Heart left ventricle (tissue), 16 donors: Measurements from ENCODE around the gene TMEM163. TPM values are rescaled to one million over a fixed set of nuclear protein-coding genes. Genes with fewer than 3 reads are reported as not detected.
"Not testable (repeated sequence)": the region's sequence is repeated elsewhere in the genome, so short reads cannot be mapped to it uniquely, and the experiment has no call there.

Experiments used
- ATAC-seq, 4 donors: fragments of 200-7000 bp; cut with Tn5 transposase; one replicate each; pipeline ENCODE4 v1.9.1; 2020 to 2022; ENCODE audit warnings: moderate library complexity in 4 of 4, mild to moderate bottlenecking in 3 of 4, moderate number of reproducible peaks in 1 of 4
- DNase-seq, 5 donors: peaks; one replicate each; pipeline ENCODE4 v3.0.0-alpha.2; 2020
- H3K27ac ChIP-seq, 12 donors: fragments of 200-600 bp; sonication (generic) in 4 of 12; one replicate each; pipeline versions ENCODE4 v1.5.0 to v1.8.0; 2016 to 2022; ENCODE audit warnings: mild to moderate bottlenecking in 2 of 12
- H3K27me3 ChIP-seq, 9 donors: fragments of 200-600 bp; sonication (generic) in 2 of 9; one replicate each; pipeline versions ENCODE4 v1.5.1 to v1.8.0; 2016 to 2022; ENCODE audit warnings: mild to moderate bottlenecking in 3 of 9
- H3K36me3 ChIP-seq, 9 donors: fragments of 200-600 bp; sonication (generic) in 2 of 9; one replicate each; pipeline versions ENCODE4 v1.5.0 to v1.8.0; 2018 to 2022; ENCODE audit warnings: mild to moderate bottlenecking in 2 of 9
- H3K4me1 ChIP-seq, 12 donors: fragments of 200-600 bp; sonication (generic) in 4 of 12; one replicate each; pipeline versions ENCODE4 v1.5.0 to v1.8.0; 2016 to 2022; ENCODE audit warnings: mild to moderate bottlenecking in 3 of 12
- H3K4me3 ChIP-seq, 12 donors: fragments of 200-600 bp; sonication (generic) in 4 of 12; one replicate each; pipeline versions ENCODE4 v1.5.0 to v1.8.0; 2017 to 2022; ENCODE audit warnings: mild to moderate bottlenecking in 9 of 12, moderate library complexity in 4 of 12
- H3K9me3 ChIP-seq, 12 donors: fragments of 200-600 bp; sonication (generic) in 4 of 12; one replicate each; pipeline versions ENCODE4 v1.5.0 to v1.8.0; 2016 to 2022; ENCODE audit warnings: mild to moderate bottlenecking in 1 of 12
- POLR2A ChIP-seq, 2 donors: fragments of 450-650 bp; IDR thresholded peaks; one replicate each; pipeline ENCODE4 v1.6.1; 2017; ENCODE audit warnings: antibody characterized with exemption in 2 of 2, mild to moderate bottlenecking in 2 of 2, moderate library complexity in 2 of 2
- WGBS, 4 donors: extraction: QIAGEN DNeasy Blood & Tissue Kit in 2 of 4; methylation state at CpG; one replicate each; pipeline versions ENCODE4 v1.1.5 to v1.1.7; 2013 to 2018; 5-methylcytosine and 5-hydroxymethylcytosine counted together
- intact Hi-C, 10 donors: fragments of 100-400 bp; cut with DNase I; formaldehyde crosslinking; loops; one replicate each; pipeline versions ENCODE4 v1.11.1 to v1.14.2; 2022
- polyA plus RNA-seq, 2 donors: library from polyadenylated mRNA; stranded (reverse); fragments of 200-250 nt; gene quantifications; one replicate each; pipeline ENCODE4 v1.2.3, GENCODE V29; 2013
- total RNA-seq, 9 donors: library from RNA; depleted of rRNA in 2 of 9; stranded (reverse); fragments of >200 nt in 2 of 9; fragmentation: NEBNext Ultra II Directional in 3 of 9; extraction: Animal tissue kit (Norgen Biotek cat#: 25700) in 3 of 9; gene quantifications; one replicate each; pipeline versions ENCODE4 v1.1.0 to v1.2.4, GENCODE V29; 2016 to 2023
- TF ChIP-seq, protein P1 (sequence below), 12 donors: fragments of 200-600 bp; sonication (generic) in 4 of 12; IDR thresholded peaks; one replicate each; pipeline versions ENCODE4 v1.5.0 to v1.8.0; 2018 to 2022; ENCODE audit warnings: antibody characterized with exemption in 12 of 12, mild to moderate bottlenecking in 5 of 12
- donor health status: ischemic (EF 13 %, LVEDD 7.1; RV severe dilation, severe dysfunction).
- donor health status: healthy with polysubstance abuse.
- donor health status: DM: no; HTN: yes; CAD: no.
- donor health status: DM: no; HTN: no; CAD: no.
- donor health status: ischemic (EF 25% LVEDD 6.9; RV normal size, moderate dysfunction).
- donor health status: ischemic (EF 25% LVEDD 5.7; RV mildly dilated, moderate dysfunction).
- donor health status: healthy.
- donor health status: DM: yes; HTN: yes; CAD: no.
- donor health status: ischemic (EF 35%, LVEDD 5.7; RV mildly dilated, moderate dysfunction).
- donor health status: nonischemic (EF 11% LVEDD 7.7; RV severe dilation, severe dysfunction).
- donor health status: DM: yes; HTN: yes; CAD: no.
- donor health status: PGD.
- donor health status: ischemic (EF 29% LVEDD 5.4; RV normal size, mild dysfunction).
- donor health status: nonischemic (EF 23%, LVEDD 6.1; RV moderate dilation, normal function).

TMEM163 gene
- total and polyA plus RNA-seq, 11 donors: 0.14 to 1.4 (median 0.47) TPM

DNA sequence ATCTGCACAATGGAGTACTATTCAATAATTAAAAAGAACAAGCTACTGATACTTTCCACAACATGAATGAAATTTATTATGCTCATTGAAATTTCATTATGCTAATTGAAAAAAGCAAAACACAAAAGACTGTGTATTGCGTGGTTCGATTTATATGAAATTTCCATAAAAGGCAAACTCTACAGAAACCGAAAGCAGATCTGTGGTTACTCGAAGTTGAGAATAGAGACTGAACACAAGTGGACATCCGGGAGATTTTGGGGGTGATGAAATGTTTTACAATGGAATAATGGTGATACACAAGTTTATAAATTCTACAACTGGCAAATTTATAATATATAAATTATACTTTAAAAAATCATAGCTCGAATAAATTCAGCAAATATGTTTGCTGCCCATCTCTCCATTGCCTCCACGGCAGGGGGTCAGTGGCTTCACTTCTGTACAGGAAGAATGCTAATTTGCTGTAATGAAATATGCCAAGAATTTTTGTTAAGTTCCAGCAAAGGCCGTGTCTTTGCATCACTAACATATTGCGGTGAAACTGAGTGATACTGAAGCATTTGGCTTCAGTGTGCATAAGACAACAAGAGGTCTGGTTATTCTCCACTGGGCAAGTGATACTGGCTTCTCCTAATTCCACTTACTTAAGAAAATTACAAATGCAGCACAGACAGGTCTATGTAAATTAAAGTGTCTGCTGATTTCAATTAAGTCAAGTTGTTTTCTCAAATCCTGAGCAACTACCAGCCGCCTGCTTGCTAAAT lies 96.7 kb downstream of the TMEM163 start:
- H3K27me3 ChIP-seq: no peaks in the 10 kb centered on the region
- WGBS, 4 donors: 84 to 87% (median 85%) methylated on average over 10 of the region's 10 CpGs
- H3K36me3 ChIP-seq: no peaks in the 10 kb centered on the region
- H3K4me3 ChIP-seq: no peak overlapping the region
- intact Hi-C loops: no loop called here
- H3K27ac ChIP-seq: no peak overlapping the region
- no peaks in the 10 kb centered on the region for H3K4me1 ChIP-seq
- DNase-seq (no peak), ATAC-seq (no peak)
- no peak for TF ChIP-seq POLR2A (IDR thresholded peaks at IDR 0.05)
- TF ChIP-seq, protein P1, sequence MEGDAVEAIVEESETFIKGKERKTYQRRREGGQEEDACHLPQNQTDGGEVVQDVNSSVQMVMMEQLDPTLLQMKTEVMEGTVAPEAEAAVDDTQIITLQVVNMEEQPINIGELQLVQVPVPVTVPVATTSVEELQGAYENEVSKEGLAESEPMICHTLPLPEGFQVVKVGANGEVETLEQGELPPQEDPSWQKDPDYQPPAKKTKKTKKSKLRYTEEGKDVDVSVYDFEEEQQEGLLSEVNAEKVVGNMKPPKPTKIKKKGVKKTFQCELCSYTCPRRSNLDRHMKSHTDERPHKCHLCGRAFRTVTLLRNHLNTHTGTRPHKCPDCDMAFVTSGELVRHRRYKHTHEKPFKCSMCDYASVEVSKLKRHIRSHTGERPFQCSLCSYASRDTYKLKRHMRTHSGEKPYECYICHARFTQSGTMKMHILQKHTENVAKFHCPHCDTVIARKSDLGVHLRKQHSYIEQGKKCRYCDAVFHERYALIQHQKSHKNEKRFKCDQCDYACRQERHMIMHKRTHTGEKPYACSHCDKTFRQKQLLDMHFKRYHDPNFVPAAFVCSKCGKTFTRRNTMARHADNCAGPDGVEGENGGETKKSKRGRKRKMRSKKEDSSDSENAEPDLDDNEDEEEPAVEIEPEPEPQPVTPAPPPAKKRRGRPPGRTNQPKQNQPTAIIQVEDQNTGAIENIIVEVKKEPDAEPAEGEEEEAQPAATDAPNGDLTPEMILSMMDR (IDR thresholded peaks at IDR 0.05): no peak
- peaks cover 0 to 22% (median 8%) of the 10 kb centered on the region in 12 donors for H3K9me3 ChIP-seq

DNA sequence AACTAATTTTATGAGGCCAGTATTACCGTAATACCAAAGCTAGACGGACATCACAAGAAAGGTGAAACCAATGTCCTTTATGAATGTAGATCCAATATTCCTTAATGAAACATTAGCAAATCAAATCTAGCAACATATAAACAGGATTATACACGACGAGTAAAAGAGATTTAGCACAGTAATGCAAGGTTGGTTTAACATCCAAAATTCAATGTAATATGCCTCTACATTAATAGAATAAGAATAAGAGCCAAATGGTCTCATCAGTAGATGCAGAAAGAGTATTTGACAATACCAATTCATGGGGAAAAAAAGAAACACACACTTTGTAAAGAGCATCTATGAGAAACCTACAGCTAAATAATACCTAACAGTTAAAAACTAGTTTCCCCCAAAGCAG lies 99.5 kb downstream of the TMEM163 start:
- peaks cover 0 to 22% (median 8%) of the 10 kb centered on the region in 12 donors for H3K9me3 ChIP-seq
- no peak overlapping the region for H3K4me3 ChIP-seq
- intact Hi-C loops: no loop called here
- no peaks in the 10 kb centered on the region for H3K36me3 ChIP-seq
- ATAC-seq (no peak), DNase-seq (no peak)
- WGBS, 4 donors: 93 to 96% (median 95%) methylated on average over 4 of the region's 4 CpGs
- no peak overlapping the region for H3K27ac ChIP-seq
- no peaks in the 10 kb centered on the region for H3K4me1 ChIP-seq
- H3K27me3 ChIP-seq: no peaks in the 10 kb centered on the region
- TF ChIP-seq POLR2A (IDR thresholded peaks at IDR 0.05): no peak
- TF ChIP-seq, protein P1 (IDR thresholded peaks at IDR 0.05): no peak

DNA sequence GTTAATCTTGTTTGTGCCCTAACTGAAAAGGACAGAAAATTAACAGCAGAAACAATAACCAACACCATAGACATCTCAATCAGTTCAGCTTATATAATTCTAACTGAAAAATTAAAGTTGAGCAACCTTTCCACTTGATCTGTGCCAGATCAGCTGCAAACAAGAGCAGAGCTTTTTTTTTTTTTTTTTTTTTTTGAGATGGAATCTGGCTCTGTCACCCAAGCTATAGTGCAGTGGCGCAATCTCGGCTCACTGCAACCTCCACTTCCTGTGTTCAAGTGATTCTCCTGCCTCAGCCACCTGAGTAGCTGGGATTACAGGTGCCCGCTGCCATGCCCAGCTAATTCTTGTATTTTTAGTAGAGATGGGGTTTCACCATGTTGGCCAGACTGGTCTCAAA lies 103.3 kb downstream of the TMEM163 start:
- intact Hi-C loops: not testable (repeated sequence)

DNA sequence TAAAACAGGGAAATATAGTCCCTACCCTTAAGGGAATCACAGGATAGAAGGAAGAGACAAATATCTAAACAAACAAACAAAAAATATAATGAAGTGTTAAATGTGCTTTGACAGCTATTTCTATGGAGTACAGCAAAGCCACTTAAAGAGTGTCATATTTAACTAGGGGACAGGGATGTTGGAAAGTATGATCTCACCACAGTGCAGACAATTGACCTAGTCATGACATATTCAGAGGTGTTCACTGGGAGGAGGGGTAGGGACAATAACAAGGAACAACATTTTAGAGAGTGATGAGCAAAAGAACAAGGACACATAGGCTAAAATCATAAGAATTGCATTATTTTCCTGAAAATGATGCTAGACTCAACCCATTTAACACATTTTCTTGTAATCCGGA lies 107.5 kb downstream of the TMEM163 start:
- H3K4me1 ChIP-seq: no peaks in the 10 kb centered on the region
- ATAC-seq: no peak
- peaks cover 0 to 24% (median 9%) of the 10 kb centered on the region in 12 donors for H3K9me3 ChIP-seq
- WGBS, 4 donors: 88 to 96% (median 95%) methylated on average over 1 of the region's 1 CpG
- no peak overlapping the region for H3K27ac ChIP-seq
- no peaks in the 10 kb centered on the region for H3K27me3 ChIP-seq
- H3K4me3 ChIP-seq: no peak overlapping the region
- intact Hi-C loops: no loop called here
- no peaks in the 10 kb centered on the region for H3K36me3 ChIP-seq
- no peak for TF ChIP-seq POLR2A (IDR thresholded peaks at IDR 0.05)
- TF ChIP-seq, protein P1 (IDR thresholded peaks at IDR 0.05): no peak
- DNase-seq: no peak

More for the DNA sequence above, 103.3 kb downstream of the TMEM163 start:
- not testable (repeated sequence) for H3K27ac ChIP-seq, H3K36me3 ChIP-seq, H3K27me3 ChIP-seq, DNase-seq, H3K4me1 ChIP-seq, H3K4me3 ChIP-seq, ATAC-seq
- 81 to 94% (median 93%) methylated on average over 3 of the region's 3 CpGs for WGBS, 4 donors
- peaks cover 0 to 46% (median 19%) of the 10 kb centered on the region in 12 donors for H3K9me3 ChIP-seq
